ENCODE data around the gene POLH. TPM values are rescaled to one million over a fixed set of nuclear protein-coding genes. Genes with fewer than 3 reads are reported as not detected.
"Not testable (repeated sequence)": the region's sequence is repeated elsewhere in the genome, so short reads cannot be mapped to it uniquely, and the experiment has no call there.

Gene POLH
- total RNA-seq (12.5 TPM), polyA plus RNA-seq (6.2 TPM)
- long read RNA-seq, donor 1, result 0 reads
- long read RNA-seq, donor 2, result 0 reads
- long read RNA-seq, donor 3, partial matches to known transcripts, result 0 of 3 reads
- long read RNA-seq, donor 3, other reads (novel, unspliced or antisense), result 0 of 3 reads
- long read RNA-seq, donor 4, partial matches to known transcripts, result 0 of 2 reads
- long read RNA-seq, donor 4, other reads (novel, unspliced or antisense), result 0 of 2 reads
- long read RNA-seq, donor 5, partial matches to known transcripts, result 7 of 10 reads
- long read RNA-seq, donor 5, other reads (novel, unspliced or antisense), result 0 of 10 reads
- long read RNA-seq, donor 6, partial matches to known transcripts, result 0 of 5 reads
- long read RNA-seq, donor 6, other reads (novel, unspliced or antisense), result 0 of 5 reads
- long read RNA-seq, donor 7, partial matches to known transcripts, result 5 of 8 reads
- long read RNA-seq, donor 7, other reads (novel, unspliced or antisense), result 0 of 8 reads
- long read RNA-seq, donor 8, partial matches to known transcripts, result 0 of 2 reads
- long read RNA-seq, donor 8, other reads (novel, unspliced or antisense), result 0 of 2 reads
- long read RNA-seq, donor 9, transcript POLH-202 (11 exons, 3,540 nt), result major isoform, 5 of 5 reads
- long read RNA-seq, donor 9, partial matches to known transcripts, result 0 of 5 reads
- long read RNA-seq, donor 9, other reads (novel, unspliced or antisense), result 0 of 5 reads
- long read RNA-seq, donor 10, result 0 reads

- no peaks in the 10 kb centered on the region for H3K27me3 ChIP-seq (ENCODE audit: control insufficient read depth in 2 of 2, insufficient read depth in 1 of 2, low read length in 1 of 2)
- H3K9me3 ChIP-seq (ENCODE audit: control insufficient read depth in 2 of 2, insufficient read depth in 1 of 2, low read length in 1 of 2), result no peaks in the 10 kb centered on the region
- peak within 1 kb of the TSS; percentile 73 to 83 for H3K4me3 ChIP-seq (ENCODE audit: low read length in 2 of 2)
- H3K4me1 ChIP-seq (ENCODE audit: control insufficient read depth in 2 of 2, insufficient read depth in 2 of 2, low read length in 2 of 2), result peaks cover 15 to 16% of the 10 kb centered on the region in 2 donors
- DNase-seq (ENCODE audit: low read depth in 6 of 9, low spot score in 9 of 9), result peak; percentile 74 to 95 (median 86)
- H3K27ac ChIP-seq (ENCODE audit: low read depth in 1 of 2, low read length in 1 of 2), result peak within 1 kb of the TSS; percentile 86 to 87
- under 1% methylated on average over 76 of the region's 76 CpGs for WGBS
- peaks cover 3 to 26% of the 10 kb centered on the region in 2 donors for H3K36me3 ChIP-seq (ENCODE audit: control insufficient read depth in 2 of 2, insufficient read depth in 2 of 2, low read length in 1 of 2)
Observed at GRCh38 chr6:43575772-43576551, at the start of gene POLH, which contains the start of gene XPO5. POLH (plus strand) TSS chr6:43576185; CDS start chr6:43582320, 6,135 bp downstream. XPO5 (minus strand) TSS chr6:43576038; CDS start chr6:43575864, 174 bp downstream.

- WGBS, result 98% methylated on average over 1 of the region's 1 CpG
- DNase-seq (ENCODE audit: low read depth in 6 of 9, low spot score in 9 of 9), result no peak
- H3K27me3 ChIP-seq (ENCODE audit: control insufficient read depth in 2 of 2, insufficient read depth in 1 of 2, low read length in 1 of 2), result no peaks in the 10 kb centered on the region
- H3K36me3 ChIP-seq (ENCODE audit: control insufficient read depth in 2 of 2, insufficient read depth in 2 of 2, low read length in 1 of 2), result peaks cover 62 to 71% of the 10 kb centered on the region in 2 donors
- H3K4me1 ChIP-seq (ENCODE audit: control insufficient read depth in 2 of 2, insufficient read depth in 2 of 2, low read length in 2 of 2), result no peaks in the 10 kb centered on the region
- H3K27ac ChIP-seq (ENCODE audit: low read depth in 1 of 2, low read length in 1 of 2), result no peak overlapping the region
- H3K4me3 ChIP-seq (ENCODE audit: low read length in 2 of 2), result no peak overlapping the region
- H3K9me3 ChIP-seq (ENCODE audit: control insufficient read depth in 2 of 2, insufficient read depth in 1 of 2, low read length in 1 of 2), result no peaks in the 10 kb centered on the region
Observed at GRCh38 chr6:43532201-43532600, 43.8 kb upstream of the POLH start.

DNA sequence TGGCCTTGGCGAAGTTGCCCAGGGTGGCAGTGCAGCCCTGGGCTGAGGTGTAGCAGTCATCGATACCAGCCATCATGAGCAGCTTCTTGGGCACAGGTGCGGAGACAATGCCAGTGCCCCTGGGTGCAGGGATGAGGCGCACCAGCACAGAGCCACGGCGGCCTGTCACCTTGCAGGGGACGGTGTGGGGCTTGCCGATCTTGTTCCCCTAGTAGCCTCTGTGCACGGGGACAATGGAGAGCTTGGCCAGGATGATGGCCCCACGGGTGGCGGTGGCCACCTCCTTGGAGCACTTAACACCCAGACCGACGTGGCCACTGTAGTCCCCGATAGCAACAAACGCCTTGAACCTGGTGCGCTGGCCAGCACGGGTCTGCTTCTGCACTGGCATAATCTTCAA lies 37.0 kb upstream of the POLH start:
- WGBS, result 98% methylated on average over 15 of the region's 17 CpGs

DNA sequence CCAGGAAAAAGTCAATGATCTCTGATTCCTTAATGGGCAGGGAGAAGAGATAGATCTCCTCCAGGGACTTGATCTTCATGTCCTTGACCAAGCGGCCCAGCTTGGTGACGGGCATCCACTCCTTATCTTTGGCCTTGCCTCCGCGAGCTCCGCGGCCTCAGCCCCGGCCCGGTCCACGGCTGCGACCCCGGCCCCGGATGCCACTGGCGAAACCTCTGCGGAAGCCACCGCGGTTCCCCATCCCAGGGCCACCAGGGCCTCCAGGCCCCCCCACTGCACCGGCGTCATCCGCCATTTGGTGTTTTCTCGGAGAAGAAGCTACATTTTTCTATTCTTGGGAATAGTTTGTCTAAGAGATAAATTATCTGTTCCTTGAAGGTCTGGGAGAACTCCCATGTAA lies 36.6 kb upstream of the POLH start:
- not testable (repeated sequence) for H3K4me1 ChIP-seq (ENCODE audit: control insufficient read depth in 2 of 2, insufficient read depth in 2 of 2, low read length in 2 of 2)
- WGBS, result 99% methylated on average over 20 of the region's 20 CpGs

More for the DNA sequence above, 37.0 kb upstream of the POLH start:
- not testable (repeated sequence) for H3K27ac ChIP-seq (ENCODE audit: low read depth in 1 of 2, low read length in 1 of 2); H3K27me3 ChIP-seq (ENCODE audit: control insufficient read depth in 2 of 2, insufficient read depth in 1 of 2, low read length in 1 of 2); H3K9me3 ChIP-seq (ENCODE audit: control insufficient read depth in 2 of 2, insufficient read depth in 1 of 2, low read length in 1 of 2); H3K4me3 ChIP-seq (ENCODE audit: low read length in 2 of 2); DNase-seq (ENCODE audit: low read depth in 6 of 9, low spot score in 9 of 9); H3K4me1 ChIP-seq (ENCODE audit: control insufficient read depth in 2 of 2, insufficient read depth in 2 of 2, low read length in 2 of 2)
- peaks cover 16 to 49% of the 10 kb centered on the region in 2 donors for H3K36me3 ChIP-seq (ENCODE audit: control insufficient read depth in 2 of 2, insufficient read depth in 2 of 2, low read length in 1 of 2)

GRCh38 chr6:43540507-43540906 lies 35.5 kb upstream of the POLH start:
- H3K27ac ChIP-seq (ENCODE audit: low read depth in 1 of 2, low read length in 1 of 2), result no peak overlapping the region
- 98% methylated on average over 5 of the region's 5 CpGs for WGBS
- DNase-seq (ENCODE audit: low read depth in 6 of 9, low spot score in 9 of 9), result no peak
- no peaks in the 10 kb centered on the region for H3K9me3 ChIP-seq (ENCODE audit: control insufficient read depth in 2 of 2, insufficient read depth in 1 of 2, low read length in 1 of 2)
- H3K36me3 ChIP-seq (ENCODE audit: control insufficient read depth in 2 of 2, insufficient read depth in 2 of 2, low read length in 1 of 2), result peaks cover 13 to 54% of the 10 kb centered on the region in 2 donors
- no peak overlapping the region for H3K4me3 ChIP-seq (ENCODE audit: low read length in 2 of 2)
- no peaks in the 10 kb centered on the region for H3K4me1 ChIP-seq (ENCODE audit: control insufficient read depth in 2 of 2, insufficient read depth in 2 of 2, low read length in 2 of 2)
- no peaks in the 10 kb centered on the region for H3K27me3 ChIP-seq (ENCODE audit: control insufficient read depth in 2 of 2, insufficient read depth in 1 of 2, low read length in 1 of 2)

More for the DNA sequence above, 36.6 kb upstream of the POLH start:
- DNase-seq (ENCODE audit: low read depth in 6 of 9, low spot score in 9 of 9); H3K27me3 ChIP-seq (ENCODE audit: control insufficient read depth in 2 of 2, insufficient read depth in 1 of 2, low read length in 1 of 2); H3K4me3 ChIP-seq (ENCODE audit: low read length in 2 of 2); H3K27ac ChIP-seq (ENCODE audit: low read depth in 1 of 2, low read length in 1 of 2); H3K9me3 ChIP-seq (ENCODE audit: control insufficient read depth in 2 of 2, insufficient read depth in 1 of 2, low read length in 1 of 2): not testable (repeated sequence)
- H3K36me3 ChIP-seq (ENCODE audit: control insufficient read depth in 2 of 2, insufficient read depth in 2 of 2, low read length in 1 of 2), result peaks cover 13 to 48% of the 10 kb centered on the region in 2 donors

- no peak overlapping the region for H3K27ac ChIP-seq (ENCODE audit: low read depth in 1 of 2, low read length in 1 of 2)
- peaks cover 13 to 68% of the 10 kb centered on the region in 2 donors for H3K36me3 ChIP-seq (ENCODE audit: control insufficient read depth in 2 of 2, insufficient read depth in 2 of 2, low read length in 1 of 2)
- no peak overlapping the region for H3K4me3 ChIP-seq (ENCODE audit: low read length in 2 of 2)
- no peaks in the 10 kb centered on the region for H3K4me1 ChIP-seq (ENCODE audit: control insufficient read depth in 2 of 2, insufficient read depth in 2 of 2, low read length in 2 of 2)
- 96% methylated on average over 8 of the region's 8 CpGs for WGBS
- H3K27me3 ChIP-seq (ENCODE audit: control insufficient read depth in 2 of 2, insufficient read depth in 1 of 2, low read length in 1 of 2), result no peaks in the 10 kb centered on the region
- DNase-seq (ENCODE audit: low read depth in 6 of 9, low spot score in 9 of 9), result no peak
- no peaks in the 10 kb centered on the region for H3K9me3 ChIP-seq (ENCODE audit: control insufficient read depth in 2 of 2, insufficient read depth in 1 of 2, low read length in 1 of 2)
Observed at GRCh38 chr6:43541774-43542471, 34.1 kb upstream of the POLH start.

GRCh38 chr6:43544461-43544860 lies 31.5 kb upstream of the POLH start:
- 95% methylated on average over 4 of the region's 4 CpGs for WGBS
- Histone ChIP-seq H3K4me1 (ENCODE audit: control insufficient read depth in 2 of 2, insufficient read depth in 2 of 2, low read length in 2 of 2) (no peaks in the 10 kb centered on the region), H3K4me3 (ENCODE audit: low read length in 2 of 2) (no peak overlapping the region), H3K36me3 (ENCODE audit: control insufficient read depth in 2 of 2, insufficient read depth in 2 of 2, low read length in 1 of 2) (peaks cover 28 to 85% of the 10 kb centered on the region in 2 donors), H3K9me3 (ENCODE audit: control insufficient read depth in 2 of 2, insufficient read depth in 1 of 2, low read length in 1 of 2) (no peaks in the 10 kb centered on the region), H3K27ac (ENCODE audit: low read depth in 1 of 2, low read length in 1 of 2) (no peak overlapping the region), H3K27me3 (ENCODE audit: control insufficient read depth in 2 of 2, insufficient read depth in 1 of 2, low read length in 1 of 2) (no peaks in the 10 kb centered on the region)
- no peak for DNase-seq (ENCODE audit: low read depth in 6 of 9, low spot score in 9 of 9)

GRCh38 chr6:43547222-43547621 lies 28.8 kb upstream of the POLH start:
- 93% methylated on average over 3 of the region's 3 CpGs for WGBS
- Histone ChIP-seq H3K4me3 (ENCODE audit: low read length in 2 of 2) (no peak overlapping the region), H3K27ac (ENCODE audit: low read depth in 1 of 2, low read length in 1 of 2) (no peak overlapping the region), H3K9me3 (ENCODE audit: control insufficient read depth in 2 of 2, insufficient read depth in 1 of 2, low read length in 1 of 2) (no peaks in the 10 kb centered on the region), H3K36me3 (ENCODE audit: control insufficient read depth in 2 of 2, insufficient read depth in 2 of 2, low read length in 1 of 2) (peaks cover 35 to 92% of the 10 kb centered on the region in 2 donors), H3K4me1 (ENCODE audit: control insufficient read depth in 2 of 2, insufficient read depth in 2 of 2, low read length in 2 of 2) (no peaks in the 10 kb centered on the region), H3K27me3 (ENCODE audit: control insufficient read depth in 2 of 2, insufficient read depth in 1 of 2, low read length in 1 of 2) (no peaks in the 10 kb centered on the region)
- no peak for DNase-seq (ENCODE audit: low read depth in 6 of 9, low spot score in 9 of 9)

Measured in thymus (tissue), 14 donors.